HEK293 (cell line): ENCODE data around the gene SLC38A8.

Source experiments
- CTCF ChIA-PET: fragments of 350-600 bp; formaldehyde crosslinking; extraction: SDS; loops from one replicate; lab custom pipeline; 2021; ENCODE audit warnings: antibody characterized with exemption; lab: Yijun Ruan, JAX
- POLR2A ChIA-PET: fragments of 300-600 bp; formaldehyde crosslinking; extraction: SDS; loops from one replicate; lab custom pipeline; 2020; ENCODE audit warnings: antibody characterized with exemption, inconsistent platforms; lab: Yijun Ruan, JAX
- H3K27ac ChIP-seq: fragments of 200-500 bp; sonication (Bioruptor generic); 2 replicates; pipeline ENCODE4 v1.5.1; 2014; ENCODE audit warnings: low read depth, low read length, control low read depth, inconsistent platforms; ENCODE audit errors: extremely low read depth
- H3K36me3 ChIP-seq, 2 experiments: fragments of 200-500 bp in 1 of 2; sonication (Bioruptor generic) in 1 of 2; 1 replicate in 1 of 2; 2 replicates in 1 of 2; pipeline ENCODE4 v1.5.1; 2014 to 2017; ENCODE audit warnings: inconsistent platforms in 2 of 2, low read length in 2 of 2; ENCODE audit not compliant: control insufficient read depth in 2 of 2, insufficient read depth in 1 of 2
- H3K4me1 ChIP-seq: fragments of 200-500 bp; sonication (Bioruptor generic); 2 replicates; pipeline ENCODE4 v1.5.1; 2014; ENCODE audit warnings: mild to moderate bottlenecking, low read length, inconsistent platforms; ENCODE audit not compliant: control insufficient read depth, insufficient read depth
- H3K4me3 ChIP-seq: 2 replicates; pipeline ENCODE4 v1.5.1; 2011; ENCODE audit warnings: low read depth, mild to moderate bottlenecking, control low read depth, low read length, moderate library complexity
- H3K9me3 ChIP-seq: fragments of 200-500 bp; sonication (Bioruptor generic); 2 replicates; pipeline ENCODE4 v1.5.1; 2014; ENCODE audit warnings: low read depth, low read length, inconsistent platforms; ENCODE audit not compliant: control insufficient read depth, insufficient read depth
- KLF10 ChIP-seq: fragments of 450-650 bp; IDR thresholded peaks from 2 replicates; pipeline ENCODE4 v1.5.1; 2018; ENCODE audit warnings: missing biosample characterization, mild to moderate bottlenecking, missing genetic modification characterization
- SCRT1 ChIP-seq: fragments of 450-650 bp; formaldehyde crosslinking; IDR thresholded peaks from 2 replicates; pipeline ENCODE4 v1.5.1; 2016; ENCODE audit warnings: missing biosample characterization, missing genetic modification characterization, borderline replicate concordance
- ZEB2 ChIP-seq: fragments of 450-650 bp; formaldehyde crosslinking; IDR thresholded peaks from 2 replicates; pipeline ENCODE4 v1.5.1; 2016; ENCODE audit warnings: missing biosample characterization, missing genetic modification characterization
- ZFP69B ChIP-seq: fragments of 450-650 bp; formaldehyde crosslinking; IDR thresholded peaks from 2 replicates; pipeline ENCODE4 v1.5.1; 2016; ENCODE audit warnings: missing biosample characterization, missing genetic modification characterization
- ZIC2 ChIP-seq: fragments of 450-650 bp; formaldehyde crosslinking; IDR thresholded peaks from 2 replicates; pipeline ENCODE4 v1.5.1; 2016; ENCODE audit warnings: missing biosample characterization, missing genetic modification characterization
- ZNF121 ChIP-seq: fragments of 450-650 bp; formaldehyde crosslinking; IDR thresholded peaks from 2 replicates; pipeline ENCODE4 v1.5.1; 2016; ENCODE audit warnings: missing biosample characterization, missing genetic modification characterization
- ZNF138 ChIP-seq: fragments of 450-650 bp; formaldehyde crosslinking; IDR thresholded peaks from 2 replicates; pipeline ENCODE4 v1.5.1; 2016; ENCODE audit warnings: missing biosample characterization, missing genetic modification characterization, borderline replicate concordance
- ZNF174 ChIP-seq: fragments of 450-650 bp; formaldehyde crosslinking; IDR thresholded peaks from 2 replicates; pipeline ENCODE4 v1.5.0; 2017; ENCODE audit warnings: missing biosample characterization, mild to moderate bottlenecking, missing genetic modification characterization
- ZNF2 ChIP-seq: fragments of 450-650 bp; formaldehyde crosslinking; IDR thresholded peaks from 2 replicates; pipeline ENCODE4 v1.5.1; 2016; ENCODE audit warnings: missing biosample characterization, missing genetic modification characterization
- ZNF23 ChIP-seq: fragments of 450-650 bp; formaldehyde crosslinking; IDR thresholded peaks from 2 replicates; pipeline ENCODE4 v1.5.1; 2016; ENCODE audit warnings: missing biosample characterization, missing genetic modification characterization, borderline replicate concordance
- ZNF266 ChIP-seq: fragments of 450-650 bp; formaldehyde crosslinking; IDR thresholded peaks from 2 replicates; pipeline ENCODE4 v1.5.1; 2016; ENCODE audit warnings: missing biosample characterization, missing genetic modification characterization, low read depth
- ZNF350 ChIP-seq: fragments of 450-650 bp; formaldehyde crosslinking; IDR thresholded peaks from 2 replicates; pipeline ENCODE4 v1.5.0; 2017; ENCODE audit warnings: missing biosample characterization, mild to moderate bottlenecking, missing genetic modification characterization
- ZNF37A ChIP-seq: fragments of 450-650 bp; IDR thresholded peaks from 2 replicates; pipeline ENCODE4 v1.5.1; 2018; ENCODE audit warnings: missing biosample characterization, missing genetic modification characterization
- ZNF423 ChIP-seq: fragments of 450-650 bp; formaldehyde crosslinking; IDR thresholded peaks from 2 replicates; pipeline ENCODE4 v1.5.1; 2016; ENCODE audit warnings: missing biosample characterization, missing genetic modification characterization
- ZNF621 ChIP-seq: fragments of 450-650 bp; formaldehyde crosslinking; IDR thresholded peaks from 2 replicates; pipeline ENCODE4 v1.5.1; 2017; ENCODE audit warnings: missing biosample characterization, missing genetic modification characterization
- ZNF623 ChIP-seq: fragments of 450-650 bp; formaldehyde crosslinking; IDR thresholded peaks from 2 replicates; pipeline ENCODE4 v1.5.1; 2016; ENCODE audit warnings: missing biosample characterization, missing genetic modification characterization
- ZNF660 ChIP-seq: fragments of 450-650 bp; IDR thresholded peaks from 2 replicates; pipeline ENCODE4 v1.5.1; 2018; ENCODE audit warnings: missing biosample characterization, mild to moderate bottlenecking, missing genetic modification characterization
- ZNF707 ChIP-seq: fragments of 450-650 bp; formaldehyde crosslinking; IDR thresholded peaks from 2 replicates; pipeline ENCODE4 v1.5.1; 2016; ENCODE audit warnings: missing biosample characterization, missing genetic modification characterization
- ZNF76 ChIP-seq: fragments of 450-650 bp; formaldehyde crosslinking; IDR thresholded peaks from 2 replicates; pipeline ENCODE4; 2016; ENCODE audit warnings: low read depth, missing biosample characterization, missing genetic modification characterization, borderline replicate concordance
- ZNF785 ChIP-seq: fragments of 450-650 bp; formaldehyde crosslinking; IDR thresholded peaks from 2 replicates; pipeline ENCODE4 v1.5.1; 2016; ENCODE audit warnings: missing biosample characterization, missing genetic modification characterization
- TF ChIP-seq, protein P1 (sequence below): fragments of 450-650 bp; formaldehyde crosslinking; IDR thresholded peaks from 2 replicates; pipeline ENCODE4 v1.5.1; 2016; ENCODE audit warnings: missing biosample characterization, missing genetic modification characterization, borderline replicate concordance
- TF ChIP-seq, protein P2 (sequence below): fragments of 450-650 bp; formaldehyde crosslinking; IDR thresholded peaks from 2 replicates; pipeline ENCODE4 v1.5.1; 2016; ENCODE audit warnings: missing biosample characterization, missing genetic modification characterization
- TF ChIP-seq, protein P3 (sequence below): fragments of 450-650 bp; formaldehyde crosslinking; IDR thresholded peaks from 2 replicates; pipeline ENCODE4 v1.5.1; 2017; ENCODE audit warnings: missing biosample characterization, missing genetic modification characterization
- TF ChIP-seq, protein P4 (sequence below): fragments of 450-650 bp; formaldehyde crosslinking; IDR thresholded peaks from 2 replicates; pipeline ENCODE4 v1.5.1; 2017; ENCODE audit warnings: missing biosample characterization, mild to moderate bottlenecking, missing genetic modification characterization, moderate library complexity

Gene SLC38A8

DNA sequence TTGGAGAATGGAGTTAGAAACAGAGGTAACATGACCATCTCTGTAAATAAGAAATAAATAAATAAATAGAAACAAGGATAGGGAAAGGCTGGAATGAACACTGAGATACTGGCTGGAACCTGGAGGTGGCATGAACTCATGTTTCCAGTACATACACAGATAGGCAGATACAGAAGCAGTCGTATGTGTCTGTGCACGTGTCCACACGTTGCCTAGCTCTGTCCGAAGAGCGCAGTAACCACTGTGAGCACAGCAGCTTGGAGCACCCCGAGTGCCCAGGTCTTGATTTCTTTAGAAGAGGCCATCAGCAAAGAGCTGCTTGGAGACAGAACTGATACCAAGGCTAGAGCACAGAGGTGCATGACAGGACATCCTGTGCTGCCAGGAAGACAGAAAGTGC is 37.1 kb upstream of the SLC38A8 start (continued):
- TF ChIP-seq KLF10 = no peak

DNA sequence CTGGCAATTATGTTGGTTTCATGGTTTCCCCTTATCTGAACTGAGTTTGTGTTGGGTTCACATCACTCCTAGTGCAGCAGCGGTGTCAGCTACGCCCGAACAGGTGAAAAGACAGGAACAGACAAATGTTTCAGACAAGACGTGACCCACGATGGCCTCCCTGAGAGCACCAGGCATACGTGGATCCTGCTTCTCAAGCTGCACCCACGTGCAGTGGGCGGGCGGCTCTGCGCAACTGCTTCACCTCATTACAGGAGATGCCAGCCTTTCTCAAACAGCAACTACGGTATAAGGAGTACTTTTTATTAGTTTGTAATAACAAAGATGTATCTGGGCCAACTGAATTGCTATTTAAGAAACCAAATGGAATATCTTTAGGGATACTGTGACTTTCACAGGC is 32.8 kb upstream of the SLC38A8 start:
- TF ChIP-seq ZNF621 = no peak
- TF ChIP-seq ZNF660 (tag by site-specific recombination) = no peak
- TF ChIP-seq ZNF23 (tag by site-specific recombination) = no peak
- no peak for TF ChIP-seq ZNF121 (tag by site-specific recombination)
- TF ChIP-seq ZNF138 (tag by site-specific recombination) = no peak
- no peak for TF ChIP-seq ZNF423 (tag by site-specific recombination)
- TF ChIP-seq, protein P1, sequence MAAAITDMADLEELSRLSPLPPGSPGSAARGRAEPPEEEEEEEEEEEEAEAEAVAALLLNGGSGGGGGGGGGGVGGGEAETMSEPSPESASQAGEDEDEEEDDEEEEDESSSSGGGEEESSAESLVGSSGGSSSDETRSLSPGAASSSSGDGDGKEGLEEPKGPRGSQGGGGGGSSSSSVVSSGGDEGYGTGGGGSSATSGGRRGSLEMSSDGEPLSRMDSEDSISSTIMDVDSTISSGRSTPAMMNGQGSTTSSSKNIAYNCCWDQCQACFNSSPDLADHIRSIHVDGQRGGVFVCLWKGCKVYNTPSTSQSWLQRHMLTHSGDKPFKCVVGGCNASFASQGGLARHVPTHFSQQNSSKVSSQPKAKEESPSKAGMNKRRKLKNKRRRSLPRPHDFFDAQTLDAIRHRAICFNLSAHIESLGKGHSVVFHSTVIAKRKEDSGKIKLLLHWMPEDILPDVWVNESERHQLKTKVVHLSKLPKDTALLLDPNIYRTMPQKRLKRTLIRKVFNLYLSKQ (tag by site-specific recombination) = no peak
- TF ChIP-seq SCRT1 (tag by site-specific recombination) = no peak
- no peak for TF ChIP-seq ZEB2
- no peak for TF ChIP-seq ZNF174 (tag by site-specific recombination)
- no peak for TF ChIP-seq ZNF623 (tag by site-specific recombination)
- TF ChIP-seq ZNF37A (tag by site-specific recombination) = no peak
- ChIA-PET POLR2A (no interaction called here), CTCF (interaction anchor here (0.6 to 2.1 kb wide), 4 partner anchors 9 to 112 kb away, joined by 3 to 9 read pairs (median 3); partner anchors contain the start of gene TAF1C)
- Histone ChIP-seq H3K36me3 (peaks cover 21 to 94% of the 10 kb centered on the region in 2 experiments; a peak in 2 of 3 replicates), H3K27ac (no peak overlapping the region), H3K4me3 (no peak overlapping the region), H3K4me1 (no peaks in the 10 kb centered on the region), H3K9me3 (no peaks in the 10 kb centered on the region)

DNA sequence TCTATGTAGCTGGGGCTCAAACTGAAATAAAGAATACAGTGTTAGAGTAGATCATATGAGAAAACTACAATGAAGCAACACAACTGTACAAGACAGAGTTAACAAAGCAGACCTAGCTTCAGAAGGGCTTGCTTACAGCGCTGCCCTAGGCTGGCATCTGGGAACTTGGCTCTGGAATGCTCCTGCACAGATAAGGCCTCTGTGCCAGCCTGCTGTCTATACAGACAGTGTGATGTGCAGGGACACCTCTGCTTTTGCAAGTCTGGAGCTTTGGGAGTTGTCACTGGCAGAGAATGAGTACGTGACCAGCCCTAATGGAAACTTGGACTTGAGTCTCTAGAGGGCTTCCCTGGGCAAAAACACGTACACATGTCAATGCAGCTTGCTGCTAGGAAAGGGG is 32.1 kb upstream of the SLC38A8 start:
- ChIA-PET POLR2A (no interaction called here), CTCF (interaction anchor here (0.7 to 2.1 kb wide), 3 partner anchors 9 to 113 kb away, joined by 3 to 9 read pairs (median 3); partner anchors contain the start of gene TAF1C)
- no peak overlapping the region for H3K27ac ChIP-seq
- no peak for TF ChIP-seq ZFP69B
- TF ChIP-seq, protein P2, sequence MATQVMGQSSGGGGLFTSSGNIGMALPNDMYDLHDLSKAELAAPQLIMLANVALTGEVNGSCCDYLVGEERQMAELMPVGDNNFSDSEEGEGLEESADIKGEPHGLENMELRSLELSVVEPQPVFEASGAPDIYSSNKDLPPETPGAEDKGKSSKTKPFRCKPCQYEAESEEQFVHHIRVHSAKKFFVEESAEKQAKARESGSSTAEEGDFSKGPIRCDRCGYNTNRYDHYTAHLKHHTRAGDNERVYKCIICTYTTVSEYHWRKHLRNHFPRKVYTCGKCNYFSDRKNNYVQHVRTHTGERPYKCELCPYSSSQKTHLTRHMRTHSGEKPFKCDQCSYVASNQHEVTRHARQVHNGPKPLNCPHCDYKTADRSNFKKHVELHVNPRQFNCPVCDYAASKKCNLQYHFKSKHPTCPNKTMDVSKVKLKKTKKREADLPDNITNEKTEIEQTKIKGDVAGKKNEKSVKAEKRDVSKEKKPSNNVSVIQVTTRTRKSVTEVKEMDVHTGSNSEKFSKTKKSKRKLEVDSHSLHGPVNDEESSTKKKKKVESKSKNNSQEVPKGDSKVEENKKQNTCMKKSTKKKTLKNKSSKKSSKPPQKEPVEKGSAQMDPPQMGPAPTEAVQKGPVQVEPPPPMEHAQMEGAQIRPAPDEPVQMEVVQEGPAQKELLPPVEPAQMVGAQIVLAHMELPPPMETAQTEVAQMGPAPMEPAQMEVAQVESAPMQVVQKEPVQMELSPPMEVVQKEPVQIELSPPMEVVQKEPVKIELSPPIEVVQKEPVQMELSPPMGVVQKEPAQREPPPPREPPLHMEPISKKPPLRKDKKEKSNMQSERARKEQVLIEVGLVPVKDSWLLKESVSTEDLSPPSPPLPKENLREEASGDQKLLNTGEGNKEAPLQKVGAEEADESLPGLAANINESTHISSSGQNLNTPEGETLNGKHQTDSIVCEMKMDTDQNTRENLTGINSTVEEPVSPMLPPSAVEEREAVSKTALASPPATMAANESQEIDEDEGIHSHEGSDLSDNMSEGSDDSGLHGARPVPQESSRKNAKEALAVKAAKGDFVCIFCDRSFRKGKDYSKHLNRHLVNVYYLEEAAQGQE (tag by site-specific recombination) = no peak
- TF ChIP-seq, protein P3, sequence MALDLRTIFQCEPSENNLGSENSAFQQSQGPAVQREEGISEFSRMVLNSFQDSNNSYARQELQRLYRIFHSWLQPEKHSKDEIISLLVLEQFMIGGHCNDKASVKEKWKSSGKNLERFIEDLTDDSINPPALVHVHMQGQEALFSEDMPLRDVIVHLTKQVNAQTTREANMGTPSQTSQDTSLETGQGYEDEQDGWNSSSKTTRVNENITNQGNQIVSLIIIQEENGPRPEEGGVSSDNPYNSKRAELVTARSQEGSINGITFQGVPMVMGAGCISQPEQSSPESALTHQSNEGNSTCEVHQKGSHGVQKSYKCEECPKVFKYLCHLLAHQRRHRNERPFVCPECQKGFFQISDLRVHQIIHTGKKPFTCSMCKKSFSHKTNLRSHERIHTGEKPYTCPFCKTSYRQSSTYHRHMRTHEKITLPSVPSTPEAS (tag by site-specific recombination) = no peak
- TF ChIP-seq, protein P4, sequence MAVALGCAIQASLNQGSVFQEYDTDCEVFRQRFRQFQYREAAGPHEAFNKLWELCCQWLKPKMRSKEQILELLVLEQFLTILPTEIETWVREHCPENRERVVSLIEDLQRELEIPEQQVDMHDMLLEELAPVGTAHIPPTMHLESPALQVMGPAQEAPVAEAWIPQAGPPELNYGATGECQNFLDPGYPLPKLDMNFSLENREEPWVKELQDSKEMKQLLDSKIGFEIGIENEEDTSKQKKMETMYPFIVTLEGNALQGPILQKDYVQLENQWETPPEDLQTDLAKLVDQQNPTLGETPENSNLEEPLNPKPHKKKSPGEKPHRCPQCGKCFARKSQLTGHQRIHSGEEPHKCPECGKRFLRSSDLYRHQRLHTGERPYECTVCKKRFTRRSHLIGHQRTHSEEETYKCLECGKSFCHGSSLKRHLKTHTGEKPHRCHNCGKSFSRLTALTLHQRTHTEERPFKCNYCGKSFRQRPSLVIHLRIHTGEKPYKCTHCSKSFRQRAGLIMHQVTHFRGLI (tag by site-specific recombination) = no peak
- TF ChIP-seq ZIC2 = no peak
- TF ChIP-seq ZNF785 = no peak
- TF ChIP-seq ZNF2 = no peak
- TF ChIP-seq ZNF707 = no peak
- no peak for TF ChIP-seq ZNF266 (tag by site-specific recombination)
- no peak for TF ChIP-seq ZNF76 (tag by site-specific recombination)
- TF ChIP-seq ZNF350 (tag by site-specific recombination) = no peak
- H3K4me1 ChIP-seq = no peaks in the 10 kb centered on the region
- H3K4me3 ChIP-seq = no peak overlapping the region
- H3K9me3 ChIP-seq = no peaks in the 10 kb centered on the region
- H3K36me3 ChIP-seq = peaks cover 21 to 94% of the 10 kb centered on the region in 2 experiments; a peak in 2 of 3 replicates
